Measurements from ENCODE around the gene PFDN5.

The PFDN5 gene

GRCh38 chr12:53267999-53268629 is 27.2 kb upstream of the PFDN5 start, which contains the start of gene ESPL1:
Gene ESPL1, plus strand, starts transcription at chr12:53268299. Its CDS starts 468 bp downstream, at chr12:53268767.
- ChIA-PET POLR2A (interaction anchor here (0.5 to 1.3 kb wide), 4 partner anchors 9 to 57 kb away, joined by 3 to 5 read pairs (median 3); partner anchors contain the start of gene MYG1), CTCF (interaction anchor here (0.7 to 7.7 kb wide), 19 partner anchors 10 to 202 kb away, joined by 3 to 92 read pairs (median 9); partner anchors contain the start of genes AAAS, MYG1 and PFDN5)
- peak; percentile 39 for TF ChIP-seq CTCF (IDR thresholded peaks at IDR 0.05; ENCODE audit: control extremely low read depth, extremely low read depth, low read depth, missing control alignments)
- DNase-seq (ENCODE audit: extremely low spot score): peak; percentile 92

- no peak for DNase-seq (ENCODE audit: extremely low spot score)
- POLR2A ChIA-PET: interaction anchor here (0.5 to 1.2 kb wide), 3 partner anchors 10 to 52 kb away, joined by 3 to 5 read pairs (median 3); partner anchors contain the start of genes AAAS and MYG1
- CTCF ChIA-PET: interaction anchor here (0.8 to 7.7 kb wide), 21 partner anchors 9 to 176 kb away, joined by 3 to 92 read pairs (median 7); partner anchors contain the start of genes AAAS, CSAD, ITGB7 and MYG1
- no peak for TF ChIP-seq CTCF (IDR thresholded peaks at IDR 0.05; ENCODE audit: control extremely low read depth, extremely low read depth, low read depth, missing control alignments)
These were observed 26.4 kb upstream of the PFDN5 start for GRCh38 chr12:53268630-53269562.

- no peak for TF ChIP-seq CTCF (IDR thresholded peaks at IDR 0.05; ENCODE audit: control extremely low read depth, extremely low read depth, low read depth, missing control alignments)
- POLR2A ChIA-PET: no interaction called here
- CTCF ChIA-PET: interaction anchor here (1.6 kb wide), 1 partner anchor 20 kb away, joined by 4 read pairs; the partner anchor contains the start of gene PFDN5
- no peak for DNase-seq (ENCODE audit: extremely low spot score)
These were observed 20.9 kb upstream of the PFDN5 start for GRCh38 chr12:53274445-53274844.

- no peak for TF ChIP-seq CTCF (IDR thresholded peaks at IDR 0.05; ENCODE audit: control extremely low read depth, extremely low read depth, low read depth, missing control alignments)
- POLR2A ChIA-PET: no interaction called here
- DNase-seq (ENCODE audit: extremely low spot score): no peak
- CTCF ChIA-PET: interaction anchor here (0.9 to 25.5 kb wide), 4 partner anchors 9 to 69 kb away, joined by 7 to 383 read pairs (median 22); partner anchors contain the start of genes AAAS, ESPL1 and ITGB7
These were observed 18.8 kb upstream of the PFDN5 start for GRCh38 chr12:53276511-53276910.

GRCh38 chr12:53277981-53278380 is 17.4 kb upstream of the PFDN5 start:
- CTCF ChIA-PET: interaction anchor here (0.8 to 25.5 kb wide), 7 partner anchors 10 to 105 kb away, joined by 3 to 383 read pairs (median 13); partner anchors contain the start of genes AAAS, ESPL1 and ITGB7
- POLR2A ChIA-PET: interaction anchor here (0.6 to 0.7 kb wide), 2 partner anchors 16 to 59 kb away, joined by 6 to 7 read pairs; no protein-coding TSS in a partner anchor
- no peak for TF ChIP-seq CTCF (IDR thresholded peaks at IDR 0.05; ENCODE audit: control extremely low read depth, extremely low read depth, low read depth, missing control alignments)
- DNase-seq (ENCODE audit: extremely low spot score): no peak
